Neutrophil (primary cell): ENCODE data around the gene FYN.

Source experiments
- H3K27ac ChIP-seq: fragments of 200-600 bp; sonication (generic); 2 replicates; pipeline ENCODE4 v1.5.1; 2016; ENCODE audit warnings: mild to moderate bottlenecking, moderate library complexity
- H3K27me3 ChIP-seq: fragments of 200-600 bp; sonication (generic); 2 replicates; pipeline ENCODE4 v1.6.0; 2016; ENCODE audit warnings: mild to moderate bottlenecking
- H3K36me3 ChIP-seq: fragments of 200-600 bp; sonication (generic); 2 replicates; pipeline ENCODE4 v1.5.1; 2017
- H3K4me1 ChIP-seq, 2 experiments: fragments of 200-600 bp in 1 of 2; sonication (generic) in 1 of 2; 1 replicate in 1 of 2; 2 replicates in 1 of 2; pipeline versions ENCODE4 v1.5.1 to v1.6.1; 2013 to 2016; ENCODE audit warnings: low read depth in 1 of 2, low read length in 1 of 2, mild to moderate bottlenecking in 1 of 2, moderate library complexity in 1 of 2; ENCODE audit not compliant: control insufficient read depth in 1 of 2, insufficient read depth in 1 of 2
- H3K4me3 ChIP-seq, 2 experiments: fragments of 200-600 bp in 1 of 2; sonication (generic) in 1 of 2; 1 replicate in 1 of 2; 2 replicates in 1 of 2; pipeline ENCODE4 v1.5.1; 2013 to 2016; ENCODE audit warnings: low read depth in 1 of 2, low read length in 1 of 2, mild to moderate bottlenecking in 1 of 2, moderate library complexity in 1 of 2
- H3K9me3 ChIP-seq: fragments of 200-600 bp; sonication (generic); 2 replicates; pipeline ENCODE4 v1.5.1; 2016
- CTCF ChIP-seq: fragments of 200-600 bp; sonication (generic); IDR thresholded peaks from 2 replicates; pipeline ENCODE4 v1.5.1; 2016; ENCODE audit warnings: antibody characterized with exemption

Gene FYN

GRCh38 chr6:111750753-111751673, 122.2 kb downstream of the FYN start:
- no peaks in the 10 kb centered on the region for H3K36me3 ChIP-seq
- no peaks in the 10 kb centered on the region for H3K9me3 ChIP-seq
- peaks cover 0 to 3% of the 10 kb centered on the region in 2 experiments for H3K4me1 ChIP-seq
- H3K27me3 ChIP-seq, result no peaks in the 10 kb centered on the region
- H3K27ac ChIP-seq, result no peak overlapping the region
- no peak overlapping the region for H3K4me3 ChIP-seq
- no peak for TF ChIP-seq CTCF

DNA sequence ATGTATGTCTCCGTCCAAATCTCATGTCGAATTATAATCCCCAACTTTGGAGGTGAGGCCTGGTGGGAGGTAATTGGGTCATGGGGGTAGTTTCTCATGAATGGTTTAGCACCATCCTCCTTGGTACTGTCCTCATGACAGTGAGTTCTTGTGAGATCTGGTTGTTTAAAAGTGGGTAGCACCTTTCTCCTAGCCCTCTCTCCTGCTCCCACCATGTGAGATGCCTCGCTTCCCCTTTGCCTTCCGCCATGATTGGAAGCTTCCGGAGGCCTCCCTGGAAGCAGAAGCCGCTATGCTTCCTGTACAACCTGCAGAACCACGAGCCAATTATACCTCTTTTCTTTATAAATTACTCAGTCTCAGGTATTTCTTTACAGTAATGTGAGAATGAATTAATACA, 123.1 kb downstream of the FYN start:
- Histone ChIP-seq H3K27ac (no peak overlapping the region), H3K4me1 (peaks cover 0 to 3% of the 10 kb centered on the region in 2 experiments)

GRCh38 chr6:111748231-111748647, 125.0 kb downstream of the FYN start:
- Histone ChIP-seq H3K27ac (no peak overlapping the region), H3K4me3 (no peak overlapping the region), H3K9me3 (no peaks in the 10 kb centered on the region), H3K27me3 (no peaks in the 10 kb centered on the region), H3K4me1 (peaks cover 0 to 3% of the 10 kb centered on the region in 2 experiments), H3K36me3 (no peaks in the 10 kb centered on the region)
- TF ChIP-seq CTCF, result no peak

More for the DNA sequence above, 123.1 kb downstream of the FYN start:
- Histone ChIP-seq H3K9me3 (no peaks in the 10 kb centered on the region), H3K27me3 (no peaks in the 10 kb centered on the region), H3K4me3 (no peak overlapping the region), H3K36me3 (no peaks in the 10 kb centered on the region)
- TF ChIP-seq CTCF, result no peak

- Histone ChIP-seq H3K27me3 (no peaks in the 10 kb centered on the region), H3K4me1 (peaks cover 0 to 3% of the 10 kb centered on the region in 2 experiments), H3K9me3 (no peaks in the 10 kb centered on the region), H3K27ac (no peak overlapping the region), H3K4me3 (no peak overlapping the region), H3K36me3 (no peaks in the 10 kb centered on the region)
- TF ChIP-seq CTCF, result no peak
Measured at GRCh38 chr6:111747829-111748228, 125.4 kb downstream of the FYN start.

GRCh38 chr6:111747396-111747795, 125.9 kb downstream of the FYN start:
- Histone ChIP-seq H3K4me1 (peaks cover 0 to 3% of the 10 kb centered on the region in 2 experiments), H3K36me3 (no peaks in the 10 kb centered on the region), H3K27me3 (no peaks in the 10 kb centered on the region), H3K9me3 (no peaks in the 10 kb centered on the region), H3K27ac (no peak overlapping the region), H3K4me3 (no peak overlapping the region)
- no peak for TF ChIP-seq CTCF
